HG03469 (cell line): ENCODE results near the gene P3H2.
A peak's percentile ranks its signal among the peaks of the same experiment; 100 is the strongest.
"Not testable (repeated sequence)": the region's sequence is repeated elsewhere in the genome, so short reads cannot be mapped to it uniquely, and the experiment has no call there.

Experiments
- ATAC-seq: cut with Tn5 transposase; IDR thresholded peaks from one replicate; pipeline ENCODE4 v1.9.1; 2021; ENCODE audit warnings: mild to moderate bottlenecking, moderate library complexity, moderate number of reproducible peaks; ENCODE audit not compliant: unreplicated experiment

The P3H2 gene

GRCh38 chr3:190120269-190121060, at the start of gene P3H2:
Gene P3H2, minus strand, starts transcription at chr3:190120897. Its CDS starts 166 bp downstream, at chr3:190120731.
- ATAC-seq = peak; percentile 56

- ATAC-seq = peak; percentile 45
Observed at GRCh38 chr3:190169877-190170276, 49.2 kb upstream of the P3H2 start.

- no peak for ATAC-seq
Observed at GRCh38 chr3:190169243-190169642, 48.5 kb upstream of the P3H2 start.

GRCh38 chr3:190167936-190168680, 47.4 kb upstream of the P3H2 start:
- no peak for ATAC-seq

GRCh38 chr3:190166948-190167347, 46.3 kb upstream of the P3H2 start:
- ATAC-seq = no peak

GRCh38 chr3:190165253-190165652, 44.6 kb upstream of the P3H2 start:
- no peak for ATAC-seq

GRCh38 chr3:190162013-190162412, 41.3 kb upstream of the P3H2 start:
- not testable (repeated sequence) for ATAC-seq

- ATAC-seq = no peak
Observed at GRCh38 chr3:190159902-190160435, 39.3 kb upstream of the P3H2 start.

GRCh38 chr3:190158261-190158660, 37.6 kb upstream of the P3H2 start:
- ATAC-seq = no peak

- ATAC-seq = no peak
Observed at GRCh38 chr3:190155752-190156151, 35.1 kb upstream of the P3H2 start.

GRCh38 chr3:190150681-190151080, 30.0 kb upstream of the P3H2 start:
- no peak for ATAC-seq

- not testable (repeated sequence) for ATAC-seq
Observed at GRCh38 chr3:190149830-190150619, 29.3 kb upstream of the P3H2 start.

- ATAC-seq = not testable (repeated sequence)
Observed at GRCh38 chr3:190144793-190145192, 24.1 kb upstream of the P3H2 start.

GRCh38 chr3:190142041-190142440, 21.3 kb upstream of the P3H2 start:
- ATAC-seq = no peak

GRCh38 chr3:190139365-190139764, 18.7 kb upstream of the P3H2 start:
- no peak for ATAC-seq

GRCh38 chr3:190132371-190132770, 11.7 kb upstream of the P3H2 start:
- ATAC-seq = no peak

GRCh38 chr3:190131329-190131728, 10.6 kb upstream of the P3H2 start:
- ATAC-seq = no peak

GRCh38 chr3:190130696-190131095, 10.0 kb upstream of the P3H2 start:
- no peak for ATAC-seq

GRCh38 chr3:190130037-190130436, 9.3 kb upstream of the P3H2 start:
- ATAC-seq = no peak

- no peak for ATAC-seq
Observed at GRCh38 chr3:190127797-190128196, 7.1 kb upstream of the P3H2 start.

- ATAC-seq = no peak
Observed at GRCh38 chr3:190127195-190127594, 6.5 kb upstream of the P3H2 start.
